Endodermal cell (in vitro differentiated cells): ENCODE data around the gene SRSF10. TPM values are rescaled to one million over a fixed set of nuclear protein-coding genes. Genes with fewer than 3 reads are reported as not detected.

ENCODE experiments used
- DNase-seq: peaks from one replicate; pipeline ENCODE4 v3.0.0-alpha.2; 2017
- H3K27ac ChIP-seq: 2 replicates; pipeline ENCODE4 v1.5.1; 2013; ENCODE audit warnings: mild to moderate bottlenecking, low read depth, low read length, moderate library complexity
- H3K27me3 ChIP-seq: 2 replicates; pipeline ENCODE4 v1.6.1; 2013; ENCODE audit warnings: mild to moderate bottlenecking, low read length, moderate library complexity; ENCODE audit not compliant: insufficient read depth, control insufficient read depth, poor library complexity, severe bottlenecking
- H3K36me3 ChIP-seq: 2 replicates; pipeline ENCODE4 v1.7.0; 2013; ENCODE audit warnings: mild to moderate bottlenecking, low read length, moderate library complexity; ENCODE audit not compliant: control insufficient read depth, insufficient read depth
- H3K4me1 ChIP-seq: one replicate; pipeline ENCODE4 v1.7.0; 2013; ENCODE audit warnings: low read length; ENCODE audit not compliant: control insufficient read depth, insufficient read depth
- H3K4me3 ChIP-seq: 2 replicates; pipeline ENCODE4 v1.5.1; 2013; ENCODE audit warnings: mild to moderate bottlenecking, low read length, moderate library complexity
- H3K9ac ChIP-seq: 2 replicates; pipeline ENCODE4 v1.6.1; 2013; ENCODE audit warnings: mild to moderate bottlenecking, low read length, moderate library complexity; ENCODE audit not compliant: poor library complexity, severe bottlenecking; ENCODE audit errors: extremely low read depth
- H3K9me3 ChIP-seq: 2 replicates; pipeline ENCODE4 v1.6.1; 2013; ENCODE audit warnings: mild to moderate bottlenecking, low read length, moderate library complexity; ENCODE audit not compliant: control insufficient read depth
- H3K27ac Mint-ChIP-seq: 2 replicates; pipeline ENCODE4 v1.8.0; 2020; ENCODE audit warnings: mixed read lengths
- H3K27me3 Mint-ChIP-seq: 2 replicates; pipeline ENCODE4 v1.8.0; 2021; ENCODE audit warnings: mild to moderate bottlenecking, mixed read lengths; ENCODE audit not compliant: insufficient read depth
- H3K36me3 Mint-ChIP-seq: 2 replicates; pipeline ENCODE4 v1.8.0; 2020; ENCODE audit warnings: low read depth, mixed read lengths
- H3K4me1 Mint-ChIP-seq: 2 replicates; pipeline ENCODE4 v1.8.0; 2020; ENCODE audit warnings: mixed read lengths
- H3K4me3 Mint-ChIP-seq: 2 replicates; pipeline ENCODE4 v1.8.0; 2020; ENCODE audit warnings: mild to moderate bottlenecking, moderate library complexity, mixed read lengths
- H3K9me3 Mint-ChIP-seq: 2 replicates; pipeline ENCODE4 v1.8.0; 2020; ENCODE audit warnings: mild to moderate bottlenecking, mixed read lengths
- WGBS, 2 experiments: methylation state at CpG; one replicate each; pipeline versions ENCODE4 v1.1.5 to v1.1.7; 2013; ENCODE audit warnings: missing lambda C conversion rate in 2 of 2, mixed read lengths in 1 of 2; ENCODE audit not compliant: insufficient coverage in 1 of 2, insufficient read length in 1 of 2; 5-methylcytosine and 5-hydroxymethylcytosine counted together
- total RNA-seq, 2 donors: library from RNA; stranded (reverse); fragmentation: NEBNext Ultra II Directional in 1 of 2; extraction: Animal tissue kit (Norgen Biotek cat#: 25700) in 1 of 2; gene quantifications; 2 replicates in 1 of 2; 3 replicates in 1 of 2; pipeline ENCODE4 v1.2.1, GENCODE V29; 2021
- TF ChIP-seq, protein P1 (sequence below): fragments of 200-600 bp; sonication (generic); conservative IDR thresholded peaks from 2 replicates; pipeline ENCODE4 v1.5.0; 2021; ENCODE audit warnings: antibody characterized with exemption, mild to moderate bottlenecking

Gene SRSF10
- total RNA-seq, 2 donors from 2014 or later: 162 to 170 TPM

GRCh38 chr1:23964235-23964668 is 15.9 kb downstream of the SRSF10 start:
- TF ChIP-seq, protein P1, sequence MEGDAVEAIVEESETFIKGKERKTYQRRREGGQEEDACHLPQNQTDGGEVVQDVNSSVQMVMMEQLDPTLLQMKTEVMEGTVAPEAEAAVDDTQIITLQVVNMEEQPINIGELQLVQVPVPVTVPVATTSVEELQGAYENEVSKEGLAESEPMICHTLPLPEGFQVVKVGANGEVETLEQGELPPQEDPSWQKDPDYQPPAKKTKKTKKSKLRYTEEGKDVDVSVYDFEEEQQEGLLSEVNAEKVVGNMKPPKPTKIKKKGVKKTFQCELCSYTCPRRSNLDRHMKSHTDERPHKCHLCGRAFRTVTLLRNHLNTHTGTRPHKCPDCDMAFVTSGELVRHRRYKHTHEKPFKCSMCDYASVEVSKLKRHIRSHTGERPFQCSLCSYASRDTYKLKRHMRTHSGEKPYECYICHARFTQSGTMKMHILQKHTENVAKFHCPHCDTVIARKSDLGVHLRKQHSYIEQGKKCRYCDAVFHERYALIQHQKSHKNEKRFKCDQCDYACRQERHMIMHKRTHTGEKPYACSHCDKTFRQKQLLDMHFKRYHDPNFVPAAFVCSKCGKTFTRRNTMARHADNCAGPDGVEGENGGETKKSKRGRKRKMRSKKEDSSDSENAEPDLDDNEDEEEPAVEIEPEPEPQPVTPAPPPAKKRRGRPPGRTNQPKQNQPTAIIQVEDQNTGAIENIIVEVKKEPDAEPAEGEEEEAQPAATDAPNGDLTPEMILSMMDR: no peak
- no peak for DNase-seq
- Histone ChIP-seq H3K4me3 (no peak overlapping the region), H3K9me3 (no peaks in the 10 kb centered on the region), H3K27me3 (no peaks in the 10 kb centered on the region), H3K4me1 (no peaks in the 10 kb centered on the region), H3K36me3 (peaks cover 68% of the 10 kb centered on the region), H3K27ac (peak overlapping the region; percentile 69), H3K9ac (no peak overlapping the region)
- H3K4me3 Mint-ChIP-seq: no peak overlapping the region
- 93 to 100% methylated on average over 2 to 3 of the region's 3 CpGs for WGBS, 2 experiments
- H3K27me3 Mint-ChIP-seq: no peaks in the 10 kb centered on the region
- peak overlapping the region; percentile 78 for H3K27ac Mint-ChIP-seq
- no peaks in the 10 kb centered on the region for H3K9me3 Mint-ChIP-seq
- peaks cover 41% of the 10 kb centered on the region for H3K36me3 Mint-ChIP-seq
- H3K4me1 Mint-ChIP-seq: peaks cover 13% of the 10 kb centered on the region

DNA sequence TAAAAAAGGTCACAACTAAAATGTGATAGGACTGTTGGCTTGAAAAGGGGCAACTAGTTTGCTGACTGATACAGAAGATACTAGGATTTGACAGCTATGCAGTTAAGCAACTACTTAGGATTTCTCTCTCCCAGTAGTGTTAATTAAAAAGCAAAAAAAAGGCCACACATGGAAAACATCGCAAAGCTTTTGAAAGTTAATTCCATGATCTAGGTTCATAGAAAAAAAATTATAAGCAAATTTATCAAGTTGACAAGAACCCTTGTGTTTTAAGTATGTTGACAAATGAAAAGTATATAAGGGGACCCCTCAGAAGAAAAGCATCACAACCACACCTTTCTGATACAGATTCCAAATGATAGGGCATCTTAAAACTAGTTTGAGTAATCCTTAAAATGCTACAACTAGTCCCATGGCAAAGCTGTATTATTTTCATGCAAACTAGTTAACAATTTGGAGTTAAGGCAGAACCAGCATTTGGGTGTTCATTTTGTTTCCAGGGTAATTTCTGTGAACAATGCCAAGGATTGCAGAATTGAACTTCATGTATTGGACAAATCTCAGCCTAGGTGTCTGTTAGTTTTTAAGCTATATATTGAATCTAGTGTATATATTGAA is 16.4 kb downstream of the SRSF10 start:
- H3K4me3 Mint-ChIP-seq: no peak overlapping the region
- H3K9me3 Mint-ChIP-seq: no peaks in the 10 kb centered on the region
- peaks cover 38% of the 10 kb centered on the region for H3K36me3 Mint-ChIP-seq
- H3K27ac ChIP-seq: no peak overlapping the region
- DNase-seq: no peak
- H3K27me3 Mint-ChIP-seq: no peaks in the 10 kb centered on the region
- no peak overlapping the region for H3K4me3 ChIP-seq
- H3K4me1 ChIP-seq: no peaks in the 10 kb centered on the region
- H3K36me3 ChIP-seq: peaks cover 63% of the 10 kb centered on the region
- no peaks in the 10 kb centered on the region for H3K9me3 ChIP-seq
- no peak overlapping the region for H3K9ac ChIP-seq
- 91% methylated on average over 1 of the region's 1 CpG; no CpG with 5 or more reads in 1 of the 2 experiments for WGBS, 2 experiments
- TF ChIP-seq, protein P1: no peak
- no peak overlapping the region for H3K27ac Mint-ChIP-seq
- peaks cover 13% of the 10 kb centered on the region for H3K4me1 Mint-ChIP-seq
- H3K27me3 ChIP-seq: no peaks in the 10 kb centered on the region

DNA sequence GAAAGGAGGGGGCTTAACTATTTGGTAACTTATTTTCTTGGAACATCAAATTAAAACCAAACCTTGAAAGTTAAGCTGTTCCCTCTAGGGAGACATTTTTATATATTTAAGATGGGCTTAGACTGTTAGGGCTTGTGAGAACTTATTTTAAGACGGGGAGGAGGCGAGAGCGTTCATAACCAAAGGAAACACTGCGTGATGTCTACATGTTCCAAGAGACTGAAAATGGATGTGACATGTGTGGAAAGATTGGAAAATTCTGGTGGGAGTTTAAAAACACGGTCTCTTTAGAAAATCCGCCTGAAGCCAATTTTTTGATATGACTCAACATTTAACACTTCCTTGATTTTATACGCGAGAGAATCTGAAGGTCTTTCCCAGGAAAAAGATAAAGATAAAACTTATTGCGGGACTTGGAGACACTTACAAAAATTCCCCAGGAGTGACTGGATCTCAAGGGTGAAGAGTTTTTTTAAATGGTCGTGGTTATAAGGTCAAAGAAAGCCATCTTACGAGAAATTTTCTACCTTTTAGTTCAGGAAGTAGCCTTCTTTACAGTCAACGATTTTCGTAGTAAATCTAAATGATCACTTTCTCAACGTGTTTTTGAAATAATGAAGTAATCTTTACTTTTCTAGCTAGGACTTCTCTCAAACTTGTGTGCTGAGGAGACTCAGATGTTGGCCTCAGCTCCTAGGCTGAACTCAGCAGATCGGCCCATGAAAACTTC is 19.7 kb downstream of the SRSF10 start:
- Mint-ChIP-seq H3K4me1 (peaks cover 13% of the 10 kb centered on the region), H3K36me3 (peaks cover 22% of the 10 kb centered on the region), H3K27me3 (no peaks in the 10 kb centered on the region), H3K9me3 (no peaks in the 10 kb centered on the region), H3K27ac (peak overlapping the region; percentile 100), H3K4me3 (peak overlapping the region; percentile 98)
- 0 to 3% methylated on average over 8 to 15 of the region's 15 CpGs for WGBS, 2 experiments
- Histone ChIP-seq H3K4me1 (no peaks in the 10 kb centered on the region), H3K4me3 (peak overlapping the region; percentile 97), H3K36me3 (peaks cover 32% of the 10 kb centered on the region), H3K27me3 (no peaks in the 10 kb centered on the region), H3K27ac (peak overlapping the region; percentile 99), H3K9me3 (no peaks in the 10 kb centered on the region), H3K9ac (peak overlapping the region; percentile 97)
- TF ChIP-seq, protein P1: peak; percentile 3
- no peak for DNase-seq
